ENCODE results near the gene SFTPA1. TPM values are rescaled to one million over a fixed set of nuclear protein-coding genes. Genes with fewer than 3 reads are reported as not detected.

Gene SFTPA1
- total RNA-seq, result not detected in 2 replicates

GRCh38 chr10:79610601-79611191, at the start of gene SFTPA1:
Gene SFTPA1, plus strand, starts transcription at chr10:79610939. Its CDS starts 887 bp downstream, at chr10:79611826.

Other genes starting within 250 kb of the SFTPA1 start
- gene ZCCHC24, start 165.3 kb upstream of the SFTPA1 start, total RNA-seq, result 2.3 and 3.5 TPM in 2 replicates
- 0.16 and 0.25 TPM in 2 replicates for gene EIF5AL1, start 98.4 kb upstream of the SFTPA1 start, total RNA-seq
- not detected in 2 replicates for gene SFTPA2, start 50.5 kb upstream of the SFTPA1 start, total RNA-seq
- 0.16 and 0.25 TPM in 2 replicates for gene NUTM2B, start 92.3 kb downstream of the SFTPA1 start, total RNA-seq
- gene NUTM2E, start 215.8 kb downstream of the SFTPA1 start, total RNA-seq, result under 0.01 TPM in 1 of 2 replicates, not detected in the other